Type B pancreatic cell (in vitro differentiated cells): ENCODE data around the gene CRTAC1. TPM values are rescaled to one million over a fixed set of nuclear protein-coding genes. Genes with fewer than 3 reads are reported as not detected.

Experiments
- DNase-seq: peaks from one replicate; pipeline ENCODE4 v3.0.0; 2021; ENCODE audit warnings: mixed read lengths; ENCODE audit not compliant: unreplicated experiment; ENCODE audit errors: extremely low spot score
- H3K27ac Mint-ChIP-seq: 2 replicates; pipeline ENCODE4 v1.8.0; 2021; ENCODE audit warnings: mild to moderate bottlenecking, mixed read lengths
- H3K27me3 Mint-ChIP-seq: 2 replicates; pipeline ENCODE4 v1.8.0; 2021; ENCODE audit warnings: mixed read lengths
- H3K36me3 Mint-ChIP-seq: 2 replicates; pipeline ENCODE4 v1.8.0; 2021; ENCODE audit warnings: mixed read lengths
- H3K4me1 Mint-ChIP-seq: one replicate; pipeline ENCODE4 v1.8.0; 2021; ENCODE audit warnings: mixed read lengths; ENCODE audit not compliant: unreplicated experiment
- H3K4me3 Mint-ChIP-seq: 2 replicates; pipeline ENCODE4 v1.8.0; 2021; ENCODE audit warnings: mild to moderate bottlenecking, mixed read lengths
- H3K9me3 Mint-ChIP-seq: 2 replicates; pipeline ENCODE4 v1.8.0; 2021; ENCODE audit warnings: mixed read lengths
- CTCF ChIP-seq: fragments of 200-600 bp; sonication (generic); conservative IDR thresholded peaks from 2 replicates; pipeline ENCODE4 v1.5.0; 2021; ENCODE audit warnings: antibody characterized with exemption, mild to moderate bottlenecking
- total RNA-seq: library from RNA; stranded (reverse); gene quantifications from 2 replicates; pipeline ENCODE4 v1.2.1, GENCODE V29; 2021; ENCODE audit warnings: low replicate concordance

The CRTAC1 gene
- total RNA-seq, 1 donor from 2014 or later = 5.3 TPM

GRCh38 chr10:97895915-97896314, 134.5 kb downstream of the CRTAC1 start:
- H3K9me3 Mint-ChIP-seq = no peaks in the 10 kb centered on the region
- no peak overlapping the region for H3K27ac Mint-ChIP-seq

GRCh38 chr10:97895084-97895483, 135.3 kb downstream of the CRTAC1 start:
- H3K27ac Mint-ChIP-seq = no peak overlapping the region
- TF ChIP-seq CTCF = no peak
- DNase-seq = no peak

More at GRCh38 chr10:97895915-97896314, 134.5 kb downstream of the CRTAC1 start:
- Mint-ChIP-seq H3K4me3 (no peak overlapping the region), H3K27me3 (peaks cover 21% of the 10 kb centered on the region), H3K36me3 (no peaks in the 10 kb centered on the region), H3K4me1 (no peaks in the 10 kb centered on the region)
- no peak for TF ChIP-seq CTCF
- DNase-seq = no peak

GRCh38 chr10:97894092-97894491, 136.3 kb downstream of the CRTAC1 start:
- TF ChIP-seq CTCF = no peak
- peaks cover 21% of the 10 kb centered on the region for H3K27me3 Mint-ChIP-seq
- H3K4me1 Mint-ChIP-seq = peaks cover 6% of the 10 kb centered on the region
- H3K36me3 Mint-ChIP-seq = no peaks in the 10 kb centered on the region
- H3K4me3 Mint-ChIP-seq = no peak overlapping the region
- no peak overlapping the region for H3K27ac Mint-ChIP-seq
- DNase-seq = no peak
- H3K9me3 Mint-ChIP-seq = no peaks in the 10 kb centered on the region

More at GRCh38 chr10:97895084-97895483, 135.3 kb downstream of the CRTAC1 start:
- H3K4me3 Mint-ChIP-seq = no peak overlapping the region
- peaks cover 21% of the 10 kb centered on the region for H3K27me3 Mint-ChIP-seq
- no peaks in the 10 kb centered on the region for H3K36me3 Mint-ChIP-seq
- H3K4me1 Mint-ChIP-seq = no peaks in the 10 kb centered on the region
- no peaks in the 10 kb centered on the region for H3K9me3 Mint-ChIP-seq

- no peak for DNase-seq
- Mint-ChIP-seq H3K4me3 (no peak overlapping the region), H3K4me1 (peaks cover 15% of the 10 kb centered on the region), H3K27ac (no peak overlapping the region), H3K9me3 (no peaks in the 10 kb centered on the region), H3K36me3 (no peaks in the 10 kb centered on the region), H3K27me3 (peaks cover 21% of the 10 kb centered on the region)
- TF ChIP-seq CTCF = no peak
Observed at GRCh38 chr10:97892939-97893338, 137.5 kb downstream of the CRTAC1 start.

- Mint-ChIP-seq H3K27me3 (peaks cover 21% of the 10 kb centered on the region), H3K9me3 (no peaks in the 10 kb centered on the region), H3K36me3 (no peaks in the 10 kb centered on the region), H3K4me3 (no peak overlapping the region), H3K4me1 (peaks cover 16% of the 10 kb centered on the region), H3K27ac (no peak overlapping the region)
- no peak for TF ChIP-seq CTCF
- DNase-seq = no peak
Observed at GRCh38 chr10:97892506-97892905, 137.9 kb downstream of the CRTAC1 start.
